ENCODE measurements around the gene TPK1.

The TPK1 gene

GRCh38 chr7:144565586-144565985, 270.3 kb downstream of the TPK1 start:
- no peaks in the 10 kb centered on the region for H3K36me3 ChIP-seq (ENCODE audit: control insufficient read depth in 1 of 2, insufficient read depth in 2 of 2, low read length in 2 of 2)
- H3K4me3 ChIP-seq (ENCODE audit: low read depth in 1 of 2, low read length in 2 of 2) = no peak overlapping the region
- no peaks in the 10 kb centered on the region for H3K9me3 ChIP-seq (ENCODE audit: control insufficient read depth in 1 of 2, low read length in 2 of 2)
- H3K27ac ChIP-seq (ENCODE audit: low read length) = no peak overlapping the region
- no peaks in the 10 kb centered on the region for H3K4me1 ChIP-seq (ENCODE audit: control insufficient read depth in 1 of 2, insufficient read depth in 2 of 2, low read length in 2 of 2)
- no peaks in the 10 kb centered on the region for H3K27me3 ChIP-seq (ENCODE audit: low read depth, low read length)

GRCh38 chr7:144549861-144550260, 286.0 kb downstream of the TPK1 start:
- no peaks in the 10 kb centered on the region for H3K36me3 ChIP-seq (ENCODE audit: control insufficient read depth in 1 of 2, insufficient read depth in 2 of 2, low read length in 2 of 2)
- H3K27me3 ChIP-seq (ENCODE audit: low read depth, low read length) = no peaks in the 10 kb centered on the region
- no peak overlapping the region for H3K4me3 ChIP-seq (ENCODE audit: low read depth in 1 of 2, low read length in 2 of 2)
- no peaks in the 10 kb centered on the region for H3K4me1 ChIP-seq (ENCODE audit: control insufficient read depth in 1 of 2, insufficient read depth in 2 of 2, low read length in 2 of 2)
- no peak overlapping the region for H3K27ac ChIP-seq (ENCODE audit: low read length)
- H3K9me3 ChIP-seq (ENCODE audit: control insufficient read depth in 1 of 2, low read length in 2 of 2) = no peaks in the 10 kb centered on the region

- H3K36me3 ChIP-seq (ENCODE audit: control insufficient read depth in 1 of 2, insufficient read depth in 2 of 2, low read length in 2 of 2) = no peaks in the 10 kb centered on the region
- no peak overlapping the region for H3K27ac ChIP-seq (ENCODE audit: low read length)
- no peaks in the 10 kb centered on the region for H3K4me1 ChIP-seq (ENCODE audit: control insufficient read depth in 1 of 2, insufficient read depth in 2 of 2, low read length in 2 of 2)
- H3K27me3 ChIP-seq (ENCODE audit: low read depth, low read length) = no peaks in the 10 kb centered on the region
- no peak overlapping the region for H3K4me3 ChIP-seq (ENCODE audit: low read depth in 1 of 2, low read length in 2 of 2)
- no peaks in the 10 kb centered on the region for H3K9me3 ChIP-seq (ENCODE audit: control insufficient read depth in 1 of 2, low read length in 2 of 2)
Measured at GRCh38 chr7:144548556-144548955, 287.3 kb downstream of the TPK1 start.

- no peak overlapping the region for H3K4me3 ChIP-seq (ENCODE audit: low read depth in 1 of 2, low read length in 2 of 2)
- H3K4me1 ChIP-seq (ENCODE audit: control insufficient read depth in 1 of 2, insufficient read depth in 2 of 2, low read length in 2 of 2) = no peaks in the 10 kb centered on the region
- no peak overlapping the region for H3K27ac ChIP-seq (ENCODE audit: low read length)
- no peaks in the 10 kb centered on the region for H3K9me3 ChIP-seq (ENCODE audit: control insufficient read depth in 1 of 2, low read length in 2 of 2)
- no peaks in the 10 kb centered on the region for H3K36me3 ChIP-seq (ENCODE audit: control insufficient read depth in 1 of 2, insufficient read depth in 2 of 2, low read length in 2 of 2)
- no peaks in the 10 kb centered on the region for H3K27me3 ChIP-seq (ENCODE audit: low read depth, low read length)
Measured at GRCh38 chr7:144547888-144548287, 288.0 kb downstream of the TPK1 start.

GRCh38 chr7:144546782-144547181, 289.1 kb downstream of the TPK1 start:
- Histone ChIP-seq H3K4me3 (ENCODE audit: low read depth in 1 of 2, low read length in 2 of 2) (no peak overlapping the region), H3K27ac (ENCODE audit: low read length) (no peak overlapping the region), H3K27me3 (ENCODE audit: low read depth, low read length) (no peaks in the 10 kb centered on the region), H3K9me3 (ENCODE audit: control insufficient read depth in 1 of 2, low read length in 2 of 2) (no peaks in the 10 kb centered on the region), H3K4me1 (ENCODE audit: control insufficient read depth in 1 of 2, insufficient read depth in 2 of 2, low read length in 2 of 2) (no peaks in the 10 kb centered on the region), H3K36me3 (ENCODE audit: control insufficient read depth in 1 of 2, insufficient read depth in 2 of 2, low read length in 2 of 2) (no peaks in the 10 kb centered on the region)

GRCh38 chr7:144545330-144545729, 290.5 kb downstream of the TPK1 start:
- Histone ChIP-seq H3K27me3 (ENCODE audit: low read depth, low read length) (no peaks in the 10 kb centered on the region), H3K36me3 (ENCODE audit: control insufficient read depth in 1 of 2, insufficient read depth in 2 of 2, low read length in 2 of 2) (no peaks in the 10 kb centered on the region), H3K4me3 (ENCODE audit: low read depth in 1 of 2, low read length in 2 of 2) (no peak overlapping the region), H3K27ac (ENCODE audit: low read length) (no peak overlapping the region), H3K4me1 (ENCODE audit: control insufficient read depth in 1 of 2, insufficient read depth in 2 of 2, low read length in 2 of 2) (no peaks in the 10 kb centered on the region), H3K9me3 (ENCODE audit: control insufficient read depth in 1 of 2, low read length in 2 of 2) (no peaks in the 10 kb centered on the region)

- Histone ChIP-seq H3K27me3 (ENCODE audit: low read depth, low read length) (no peaks in the 10 kb centered on the region), H3K27ac (ENCODE audit: low read length) (no peak overlapping the region), H3K4me1 (ENCODE audit: control insufficient read depth in 1 of 2, insufficient read depth in 2 of 2, low read length in 2 of 2) (no peaks in the 10 kb centered on the region), H3K36me3 (ENCODE audit: control insufficient read depth in 1 of 2, insufficient read depth in 2 of 2, low read length in 2 of 2) (no peaks in the 10 kb centered on the region), H3K4me3 (ENCODE audit: low read depth in 1 of 2, low read length in 2 of 2) (no peak overlapping the region), H3K9me3 (ENCODE audit: control insufficient read depth in 1 of 2, low read length in 2 of 2) (peaks cover 0 to 2% of the 10 kb centered on the region in 2 donors)
Measured at GRCh38 chr7:144534655-144535395, 301.0 kb downstream of the TPK1 start.

- Histone ChIP-seq H3K27ac (ENCODE audit: low read length) (no peak overlapping the region), H3K4me1 (ENCODE audit: control insufficient read depth in 1 of 2, insufficient read depth in 2 of 2, low read length in 2 of 2) (no peaks in the 10 kb centered on the region), H3K9me3 (ENCODE audit: control insufficient read depth in 1 of 2, low read length in 2 of 2) (peaks cover 0 to 2% of the 10 kb centered on the region in 2 donors), H3K4me3 (ENCODE audit: low read depth in 1 of 2, low read length in 2 of 2) (no peak overlapping the region), H3K27me3 (ENCODE audit: low read depth, low read length) (no peaks in the 10 kb centered on the region), H3K36me3 (ENCODE audit: control insufficient read depth in 1 of 2, insufficient read depth in 2 of 2, low read length in 2 of 2) (no peaks in the 10 kb centered on the region)
Measured at GRCh38 chr7:144534196-144534595, 301.7 kb downstream of the TPK1 start.

GRCh38 chr7:144531181-144531580, 304.7 kb downstream of the TPK1 start:
- Histone ChIP-seq H3K36me3 (ENCODE audit: control insufficient read depth in 1 of 2, insufficient read depth in 2 of 2, low read length in 2 of 2) (no peaks in the 10 kb centered on the region), H3K27ac (ENCODE audit: low read length) (no peak overlapping the region), H3K4me3 (ENCODE audit: low read depth in 1 of 2, low read length in 2 of 2) (no peak overlapping the region), H3K27me3 (ENCODE audit: low read depth, low read length) (no peaks in the 10 kb centered on the region), H3K9me3 (ENCODE audit: control insufficient read depth in 1 of 2, low read length in 2 of 2) (peaks cover 0 to 2% of the 10 kb centered on the region in 2 donors), H3K4me1 (ENCODE audit: control insufficient read depth in 1 of 2, insufficient read depth in 2 of 2, low read length in 2 of 2) (no peaks in the 10 kb centered on the region)

- H3K4me3 ChIP-seq (ENCODE audit: low read depth in 1 of 2, low read length in 2 of 2) = no peak overlapping the region
- H3K9me3 ChIP-seq (ENCODE audit: control insufficient read depth in 1 of 2, low read length in 2 of 2) = peaks cover 0 to 2% of the 10 kb centered on the region in 2 donors
- no peaks in the 10 kb centered on the region for H3K4me1 ChIP-seq (ENCODE audit: control insufficient read depth in 1 of 2, insufficient read depth in 2 of 2, low read length in 2 of 2)
- H3K27me3 ChIP-seq (ENCODE audit: low read depth, low read length) = no peaks in the 10 kb centered on the region
- H3K36me3 ChIP-seq (ENCODE audit: control insufficient read depth in 1 of 2, insufficient read depth in 2 of 2, low read length in 2 of 2) = no peaks in the 10 kb centered on the region
- no peak overlapping the region for H3K27ac ChIP-seq (ENCODE audit: low read length)
Measured at GRCh38 chr7:144529269-144529926, 306.5 kb downstream of the TPK1 start.

GRCh38 chr7:144528536-144529045, 307.3 kb downstream of the TPK1 start:
- Histone ChIP-seq H3K4me1 (ENCODE audit: control insufficient read depth in 1 of 2, insufficient read depth in 2 of 2, low read length in 2 of 2) (no peaks in the 10 kb centered on the region), H3K9me3 (ENCODE audit: control insufficient read depth in 1 of 2, low read length in 2 of 2) (peaks cover 0 to 2% of the 10 kb centered on the region in 2 donors), H3K4me3 (ENCODE audit: low read depth in 1 of 2, low read length in 2 of 2) (no peak overlapping the region), H3K36me3 (ENCODE audit: control insufficient read depth in 1 of 2, insufficient read depth in 2 of 2, low read length in 2 of 2) (no peaks in the 10 kb centered on the region), H3K27me3 (ENCODE audit: low read depth, low read length) (no peaks in the 10 kb centered on the region), H3K27ac (ENCODE audit: low read length) (no peak overlapping the region)
